Stimulated activated naive CD8-positive, alpha-beta T cell treated with anti-CD3 and anti-CD28 coated beads, Interleukin-15, Interleukin-2, amounts not matched to agents 100 ng/mL and 50 ng/mL, for 24 hours (primary cell): ENCODE results near the gene SLC25A52.
A peak's percentile ranks its signal among the peaks of the same experiment; 100 is the strongest.
"Not testable (repeated sequence)": the region's sequence is repeated elsewhere in the genome, so short reads cannot be mapped to it uniquely, and the experiment has no call there.

Experiments used
- H3K27ac Mint-ChIP-seq: one replicate; pipeline ENCODE4 v1.8.0; 2021; ENCODE audit warnings: mild to moderate bottlenecking, mixed read lengths
- H3K27me3 Mint-ChIP-seq: one replicate; pipeline ENCODE4 v1.8.0; 2021; ENCODE audit warnings: mixed read lengths
- H3K36me3 Mint-ChIP-seq: one replicate; pipeline ENCODE4 v1.8.0; 2021; ENCODE audit warnings: low read depth, mixed read lengths
- H3K4me1 Mint-ChIP-seq: one replicate; pipeline ENCODE4 v1.8.0; 2021; ENCODE audit warnings: low read depth, mixed read lengths
- H3K4me3 Mint-ChIP-seq: one replicate; pipeline ENCODE4 v1.8.0; 2021; ENCODE audit warnings: mild to moderate bottlenecking, mixed read lengths
- H3K9me3 Mint-ChIP-seq: one replicate; pipeline ENCODE4 v1.8.0; 2021; ENCODE audit warnings: mixed read lengths

SLC25A52 gene

GRCh38 chr18:31773774-31774476 lies 13.2 kb upstream of the SLC25A52 start:
- Mint-ChIP-seq H3K9me3 (peaks cover 7% of the 10 kb centered on the region), H3K4me3 (no peak overlapping the region), H3K36me3 (no peaks in the 10 kb centered on the region), H3K27ac (no peak overlapping the region), H3K27me3 (no peaks in the 10 kb centered on the region), H3K4me1 (no peaks in the 10 kb centered on the region)

GRCh38 chr18:31772699-31773098 lies 12.0 kb upstream of the SLC25A52 start:
- Mint-ChIP-seq H3K9me3 (no peaks in the 10 kb centered on the region), H3K27me3 (no peaks in the 10 kb centered on the region), H3K36me3 (no peaks in the 10 kb centered on the region), H3K4me3 (no peak overlapping the region), H3K27ac (no peak overlapping the region), H3K4me1 (no peaks in the 10 kb centered on the region)

GRCh38 chr18:31750273-31750672 lies 10.4 kb downstream of the SLC25A52 start:
- Mint-ChIP-seq H3K4me1 (no peaks in the 10 kb centered on the region), H3K9me3 (no peaks in the 10 kb centered on the region), H3K4me3 (no peak overlapping the region), H3K27me3 (no peaks in the 10 kb centered on the region), H3K36me3 (no peaks in the 10 kb centered on the region), H3K27ac (no peak overlapping the region)

GRCh38 chr18:31746396-31746795 lies 14.3 kb downstream of the SLC25A52 start:
- H3K27me3 Mint-ChIP-seq: peaks cover 4% of the 10 kb centered on the region
- H3K4me1 Mint-ChIP-seq: no peaks in the 10 kb centered on the region
- H3K36me3 Mint-ChIP-seq: no peaks in the 10 kb centered on the region
- H3K27ac Mint-ChIP-seq: no peak overlapping the region
- H3K9me3 Mint-ChIP-seq: no peaks in the 10 kb centered on the region
- H3K4me3 Mint-ChIP-seq: no peak overlapping the region

GRCh38 chr18:31744321-31745067 lies 16.2 kb downstream of the SLC25A52 start:
- Mint-ChIP-seq H3K4me3 (no peak overlapping the region), H3K27ac (no peak overlapping the region), H3K4me1 (no peaks in the 10 kb centered on the region), H3K36me3 (no peaks in the 10 kb centered on the region), H3K9me3 (no peaks in the 10 kb centered on the region), H3K27me3 (peaks cover 4% of the 10 kb centered on the region)

GRCh38 chr18:31743600-31743999 lies 17.1 kb downstream of the SLC25A52 start:
- not testable (repeated sequence) for H3K4me1 Mint-ChIP-seq

GRCh38 chr18:31741097-31741735 lies 19.5 kb downstream of the SLC25A52 start:
- H3K27me3 Mint-ChIP-seq: peaks cover 4% of the 10 kb centered on the region

More at GRCh38 chr18:31743600-31743999, 17.1 kb downstream of the SLC25A52 start:
- not testable (repeated sequence) for H3K9me3 Mint-ChIP-seq, H3K4me3 Mint-ChIP-seq, H3K27me3 Mint-ChIP-seq, H3K27ac Mint-ChIP-seq, H3K36me3 Mint-ChIP-seq

GRCh38 chr18:31740180-31740579 lies 20.5 kb downstream of the SLC25A52 start:
- no peaks in the 10 kb centered on the region for H3K4me1 Mint-ChIP-seq
- peaks cover 8% of the 10 kb centered on the region for H3K9me3 Mint-ChIP-seq
- H3K36me3 Mint-ChIP-seq: no peaks in the 10 kb centered on the region
- no peak overlapping the region for H3K27ac Mint-ChIP-seq
- peaks cover 4% of the 10 kb centered on the region for H3K27me3 Mint-ChIP-seq
- no peak overlapping the region for H3K4me3 Mint-ChIP-seq

More at GRCh38 chr18:31741097-31741735, 19.5 kb downstream of the SLC25A52 start:
- Mint-ChIP-seq H3K4me1 (no peaks in the 10 kb centered on the region), H3K9me3 (peaks cover 8% of the 10 kb centered on the region), H3K36me3 (no peaks in the 10 kb centered on the region), H3K27ac (no peak overlapping the region), H3K4me3 (no peak overlapping the region)

- Mint-ChIP-seq H3K4me3 (no peak overlapping the region), H3K36me3 (no peaks in the 10 kb centered on the region), H3K27me3 (peaks cover 4% of the 10 kb centered on the region), H3K4me1 (no peaks in the 10 kb centered on the region), H3K27ac (no peak overlapping the region), H3K9me3 (peaks cover 8% of the 10 kb centered on the region)
Measured at GRCh38 chr18:31739651-31740050, 21.0 kb downstream of the SLC25A52 start.

GRCh38 chr18:31738460-31739407 lies 21.9 kb downstream of the SLC25A52 start:
- Mint-ChIP-seq H3K27ac (no peak overlapping the region), H3K27me3 (peaks cover 4% of the 10 kb centered on the region), H3K9me3 (peaks cover 8% of the 10 kb centered on the region), H3K36me3 (no peaks in the 10 kb centered on the region), H3K4me1 (no peaks in the 10 kb centered on the region), H3K4me3 (no peak overlapping the region)

- Mint-ChIP-seq H3K4me3 (no peak overlapping the region), H3K27me3 (no peaks in the 10 kb centered on the region), H3K9me3 (peaks cover 8% of the 10 kb centered on the region), H3K27ac (no peak overlapping the region), H3K4me1 (no peaks in the 10 kb centered on the region), H3K36me3 (no peaks in the 10 kb centered on the region)
Measured at GRCh38 chr18:31736630-31737029, 24.1 kb downstream of the SLC25A52 start.

GRCh38 chr18:31731628-31732027 lies 29.1 kb downstream of the SLC25A52 start:
- no peak overlapping the region for H3K4me3 Mint-ChIP-seq
- H3K27ac Mint-ChIP-seq: no peak overlapping the region
- no peaks in the 10 kb centered on the region for H3K9me3 Mint-ChIP-seq
- peaks cover 5% of the 10 kb centered on the region for H3K27me3 Mint-ChIP-seq
- no peaks in the 10 kb centered on the region for H3K4me1 Mint-ChIP-seq
- no peaks in the 10 kb centered on the region for H3K36me3 Mint-ChIP-seq

GRCh38 chr18:31729196-31729595 lies 31.5 kb downstream of the SLC25A52 start:
- not testable (repeated sequence) for H3K4me3 Mint-ChIP-seq, H3K27ac Mint-ChIP-seq, H3K4me1 Mint-ChIP-seq

GRCh38 chr18:31723990-31724711 lies 36.5 kb downstream of the SLC25A52 start:
- no peaks in the 10 kb centered on the region for H3K36me3 Mint-ChIP-seq
- no peaks in the 10 kb centered on the region for H3K9me3 Mint-ChIP-seq
- H3K27ac Mint-ChIP-seq: no peak overlapping the region
- H3K4me1 Mint-ChIP-seq: peaks cover 4% of the 10 kb centered on the region
- H3K4me3 Mint-ChIP-seq: peak overlapping the region; percentile 69
- H3K27me3 Mint-ChIP-seq: peaks cover 27% of the 10 kb centered on the region

More at GRCh38 chr18:31729196-31729595, 31.5 kb downstream of the SLC25A52 start:
- H3K27me3 Mint-ChIP-seq: peaks cover 22% of the 10 kb centered on the region
- H3K9me3 Mint-ChIP-seq, H3K36me3 Mint-ChIP-seq: not testable (repeated sequence)
